ENCODE results near the gene ZNF135.

The ZNF135 gene

DNA sequence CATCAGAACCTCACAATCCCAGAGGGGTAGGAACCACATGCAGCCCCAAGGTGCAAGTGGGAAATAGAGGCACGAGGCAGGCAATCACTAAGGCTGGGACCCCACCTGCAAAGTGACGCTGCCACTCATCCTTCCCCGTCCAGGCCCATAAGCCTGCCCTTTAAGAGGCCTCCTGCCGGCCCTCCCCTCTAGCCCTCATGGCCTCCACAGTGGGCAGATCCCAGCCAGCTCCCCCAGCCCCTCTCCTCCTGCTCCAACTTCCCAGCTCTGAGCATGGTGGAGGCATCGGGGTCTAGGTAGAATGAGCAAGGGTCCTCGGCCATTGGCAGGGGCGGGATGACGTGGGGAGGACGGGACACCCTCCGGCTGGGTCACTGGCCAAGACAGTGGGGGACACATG, 36.2 kb downstream of the ZNF135 start:
- DNase-seq (ENCODE audit: low read depth) = no peak

DNA sequence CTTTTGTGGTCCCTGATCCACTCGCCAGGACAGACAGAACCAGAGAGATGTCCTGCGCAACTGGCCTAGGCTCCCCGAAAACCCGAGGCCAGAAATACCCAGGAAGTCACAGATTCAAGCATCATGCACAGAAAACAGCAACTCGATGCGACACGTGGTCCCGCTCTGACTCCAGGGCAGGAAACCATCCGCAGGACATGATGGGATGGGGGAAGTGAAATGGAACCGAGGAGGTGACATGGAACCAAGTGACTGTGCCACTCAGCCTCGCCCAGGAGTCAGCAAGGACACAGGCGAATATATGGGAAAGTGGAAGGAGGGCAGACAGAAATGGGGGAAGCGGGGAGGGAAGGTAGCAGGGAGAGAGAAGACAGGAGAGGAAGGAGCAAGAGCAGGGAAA, 37.8 kb downstream of the ZNF135 start:
- DNase-seq (ENCODE audit: low read depth) = no peak

DNA sequence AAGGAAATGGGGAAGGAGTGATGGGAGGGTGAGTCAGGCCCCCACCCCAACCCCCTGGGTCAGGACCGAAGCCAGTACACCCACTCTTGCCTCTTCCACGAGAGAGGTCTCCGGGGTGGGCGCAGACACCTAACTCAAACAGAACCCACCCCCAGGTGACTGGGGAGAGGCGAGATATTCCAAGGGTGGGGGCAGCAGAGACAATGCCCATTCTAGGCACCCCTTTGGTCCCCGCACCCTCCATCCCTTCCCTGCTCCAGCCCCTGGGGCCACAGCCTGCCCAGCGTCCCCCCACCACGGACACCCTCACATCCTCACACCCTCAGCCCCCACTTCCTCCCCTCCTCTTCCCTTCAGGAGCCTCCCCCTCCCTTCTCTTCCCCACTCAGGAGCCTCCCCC, 38.3 kb downstream of the ZNF135 start:
- no peak for DNase-seq (ENCODE audit: low read depth)

DNA sequence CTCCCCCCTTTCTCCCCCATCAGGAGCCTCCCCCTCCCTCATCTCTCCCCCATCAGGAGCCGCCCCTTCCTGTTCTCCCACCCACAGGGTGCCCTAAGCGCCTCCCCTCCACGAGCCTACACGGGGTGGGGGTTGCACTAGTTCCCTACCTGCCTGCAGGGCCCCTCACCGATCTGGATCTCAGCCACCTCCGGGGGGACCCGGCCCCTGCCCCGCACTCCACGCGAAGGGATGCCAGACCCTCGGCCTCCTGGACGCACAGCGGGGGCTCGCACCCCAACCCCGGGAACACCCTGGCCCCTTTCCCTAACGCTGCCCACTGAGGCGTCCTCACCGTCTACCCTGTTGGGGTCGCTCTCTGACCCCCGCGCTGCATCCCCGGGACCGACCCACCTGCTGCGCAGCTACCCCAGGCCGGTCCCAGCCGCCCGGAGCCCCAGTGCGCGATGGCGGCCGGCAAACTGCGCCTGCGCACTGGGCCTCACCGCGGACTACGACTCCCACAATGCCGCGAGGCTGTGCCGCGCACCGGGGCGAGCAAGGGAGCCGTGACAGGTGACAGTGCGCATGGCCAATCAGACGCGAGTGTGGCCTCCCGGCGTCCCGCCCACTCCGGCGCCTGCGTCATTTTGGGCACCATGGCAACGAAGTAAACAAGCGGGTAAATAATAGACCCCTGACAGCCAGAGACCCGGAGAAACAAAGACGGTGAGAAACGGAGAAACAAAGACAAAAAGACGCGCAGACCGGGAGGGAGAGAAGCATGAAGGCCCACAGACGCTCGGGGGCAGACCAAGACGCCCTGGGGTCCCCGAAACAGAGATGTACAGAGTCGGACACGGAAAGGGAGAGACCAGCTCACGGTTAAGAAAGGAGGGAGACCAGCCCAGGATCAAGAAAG, 38.9 kb downstream of the ZNF135 start, which contains the start of gene ZSCAN18:
TSS of gene ZSCAN18 (minus strand) at position 451 of the 901 bp plus-strand sequence. CDS start 7,964 bp downstream, outside the sequence.
- peak; percentile 93 for DNase-seq (ENCODE audit: low read depth)

DNA sequence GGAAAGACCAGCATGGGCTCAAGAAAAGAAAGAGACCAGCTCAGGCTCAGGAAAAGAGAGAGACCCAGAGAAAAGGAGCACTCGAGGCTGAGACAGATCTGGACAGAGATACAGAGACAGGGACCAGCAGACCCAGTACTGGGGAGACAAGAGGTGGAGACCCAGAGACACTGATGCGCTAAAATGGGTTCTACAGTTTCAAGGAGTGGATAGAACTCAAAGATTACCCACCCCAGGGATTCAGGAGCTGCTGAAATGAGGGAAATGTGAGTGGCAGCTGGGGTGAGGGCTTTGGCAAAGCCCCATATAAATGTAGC, 39.6 kb downstream of the ZNF135 start:
- DNase-seq (ENCODE audit: low read depth) = no peak

DNA sequence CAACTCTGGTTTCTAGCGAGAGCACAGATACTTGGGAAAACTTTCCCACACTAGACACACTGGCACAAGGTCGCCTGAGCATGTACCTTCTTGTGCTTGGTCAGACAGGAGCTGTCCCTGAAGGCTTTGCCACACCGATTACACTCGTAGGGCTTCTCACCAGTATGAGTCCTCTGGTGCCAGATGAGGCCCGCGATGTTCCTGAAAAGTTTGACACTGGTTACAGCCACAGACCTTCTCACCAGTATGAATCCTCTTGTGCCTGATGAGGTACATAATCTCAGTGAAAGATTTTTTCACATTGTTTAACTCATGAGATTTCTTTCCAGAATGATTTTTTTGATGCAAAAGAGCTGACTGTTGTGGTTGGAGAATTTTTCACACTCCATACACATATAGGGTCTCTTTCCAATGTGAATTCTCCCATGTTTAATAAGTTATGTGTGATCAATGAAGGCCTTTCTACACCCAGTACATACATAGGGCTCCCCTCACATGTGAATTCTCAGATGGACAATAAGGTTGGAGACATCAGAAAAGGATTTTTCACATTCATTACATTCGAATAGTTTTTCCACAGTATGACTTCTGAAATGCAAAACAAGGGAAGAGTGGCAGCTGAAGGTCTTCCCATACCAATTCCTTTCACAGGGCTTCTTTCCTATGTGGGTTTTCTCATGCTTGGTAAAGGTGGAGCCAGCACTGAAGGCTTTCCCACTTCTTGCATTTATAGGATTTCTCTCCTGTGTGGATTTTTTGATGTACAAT, 48.9 kb downstream of the ZNF135 start:
- DNase-seq (ENCODE audit: low read depth) = no peak

DNA sequence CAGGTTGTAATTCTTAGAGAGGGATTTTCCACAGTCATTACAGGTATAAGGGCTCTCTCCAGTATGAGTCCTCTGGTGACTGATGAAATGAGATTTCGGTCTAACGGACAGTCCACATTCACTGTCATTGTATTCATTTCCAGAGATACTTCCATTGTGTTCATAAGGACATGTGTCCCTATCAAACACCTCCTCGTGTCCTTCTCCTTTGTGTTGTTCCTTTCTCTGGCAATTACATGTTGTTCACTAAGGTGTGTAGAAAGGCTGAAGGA, 49.4 kb downstream of the ZNF135 start:
- DNase-seq (ENCODE audit: low read depth) = no peak

DNA sequence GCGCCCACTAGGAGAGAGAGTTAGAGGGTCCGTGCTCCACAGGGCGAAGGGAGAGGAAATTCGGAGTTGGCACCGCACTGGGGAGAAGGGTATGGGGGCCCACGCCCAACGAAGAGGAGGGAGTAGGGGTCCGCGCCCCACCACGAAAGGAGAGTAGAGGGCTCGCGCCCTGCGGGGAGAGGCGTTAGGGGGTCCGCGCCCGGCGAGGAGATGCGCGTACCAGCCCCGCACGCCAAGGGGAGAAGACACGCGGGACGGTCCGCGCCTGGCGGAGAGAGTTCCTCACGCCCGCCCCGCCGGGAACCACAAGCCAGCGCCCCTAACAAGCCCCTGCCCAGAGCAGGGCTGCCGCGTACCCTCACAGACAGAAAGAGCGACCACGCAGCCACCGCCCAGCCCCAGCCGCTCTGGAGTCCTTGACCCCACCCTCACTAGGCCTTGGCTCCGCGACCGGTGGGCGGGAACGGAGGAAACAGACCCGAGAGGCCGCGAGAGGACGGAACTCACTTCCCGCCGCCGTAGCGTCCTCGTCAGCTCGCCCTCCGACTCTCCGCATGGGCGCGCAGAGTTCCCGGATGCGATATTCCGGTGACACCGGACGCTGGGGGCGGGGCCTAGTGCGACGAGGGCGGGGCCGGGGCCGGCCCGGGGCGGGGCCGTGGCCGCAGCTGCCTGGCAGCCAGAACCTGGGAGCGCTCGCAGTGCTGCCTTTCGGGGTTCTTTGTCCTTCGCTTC, 58.9 kb downstream of the ZNF135 start:
- DNase-seq (ENCODE audit: low read depth) = no peak

DNA sequence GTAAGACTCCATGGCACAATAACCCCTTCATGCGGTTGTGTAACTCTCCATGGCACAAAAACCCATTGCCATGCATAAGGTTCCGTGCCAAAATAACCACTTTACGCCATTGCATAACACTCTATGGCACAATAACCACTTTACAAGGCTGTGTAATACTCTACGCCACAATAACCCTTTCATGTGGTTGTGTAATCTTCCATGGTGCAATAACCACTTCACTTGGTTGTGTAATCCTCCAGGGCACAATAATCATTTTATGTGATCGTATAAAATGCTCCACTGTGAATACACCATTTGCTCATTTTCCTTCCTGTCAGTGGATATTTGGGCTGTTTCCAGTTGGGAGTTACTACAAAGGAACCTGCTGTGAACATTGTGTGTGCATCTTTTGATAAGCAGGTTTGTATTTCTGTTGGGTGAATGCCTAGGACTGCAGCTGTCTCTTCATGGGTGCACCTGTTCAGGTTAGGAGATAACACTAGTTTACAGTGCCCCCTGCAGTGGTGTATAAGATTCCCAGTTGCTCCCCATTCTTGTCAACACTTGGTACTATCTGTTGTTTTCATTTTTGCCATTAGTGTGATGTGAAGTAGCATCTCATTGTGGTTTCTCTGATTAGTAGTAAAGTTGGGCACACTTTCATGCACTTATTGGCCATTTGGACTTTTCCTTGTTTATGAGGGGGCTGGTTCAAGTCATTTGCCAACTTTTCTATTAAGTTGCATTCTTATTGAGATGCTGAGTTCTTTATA, 60.1 kb downstream of the ZNF135 start:
- DNase-seq (ENCODE audit: low read depth) = no peak
